Activated T-helper 1 cell treated with anti-CD3 and anti-CD28 coated beads, Interleukin-2, amount 50 U/mL, for 16 hours (primary cell): ENCODE measurements around the gene CEBPG.

Experiments
- DNase-seq, 2 donors: peaks; one replicate each; pipeline ENCODE4 v3.0.0-alpha.2; 2020; ENCODE audit warnings: low read depth in 1 of 2, low spot score in 1 of 2

The CEBPG gene

GRCh38 chr19:33373453-33374235 lies at the start of gene CEBPG:
Gene CEBPG, plus strand, starts transcription at chr19:33373709. Its CDS starts 5,531 bp downstream, at chr19:33379240.
- peak; percentile 89 to 94 for DNase-seq

GRCh38 chr19:33324628-33325027 lies 48.9 kb upstream of the CEBPG start:
- no peak for DNase-seq

- no peak for DNase-seq
Observed at GRCh38 chr19:33325920-33326319, 47.6 kb upstream of the CEBPG start.

GRCh38 chr19:33329060-33329459 lies 44.4 kb upstream of the CEBPG start:
- DNase-seq = no peak

DNA sequence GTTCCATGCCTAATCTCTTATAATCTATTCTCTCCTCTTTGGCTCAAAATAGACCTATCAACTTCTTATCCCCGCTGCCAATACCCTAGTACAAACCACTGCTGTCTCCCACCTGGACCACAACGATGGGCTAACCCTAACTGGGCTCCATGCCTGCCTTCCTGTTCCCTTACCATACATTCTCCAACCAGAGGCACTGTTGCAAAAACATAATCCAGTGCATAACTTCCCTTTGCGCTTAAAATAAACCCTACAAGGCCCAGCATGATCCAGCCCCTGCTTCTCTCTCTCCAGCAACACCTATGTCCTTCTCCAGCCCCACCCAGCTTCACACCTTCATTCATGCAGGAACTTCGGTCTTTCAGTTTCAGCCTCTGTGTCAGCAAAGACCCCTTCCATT lies 43.8 kb upstream of the CEBPG start:
- no peak for DNase-seq

- DNase-seq = no peak
Observed at GRCh38 chr19:33332248-33332647, 41.3 kb upstream of the CEBPG start.

- DNase-seq = no peak
Observed at GRCh38 chr19:33333151-33333550, 40.4 kb upstream of the CEBPG start.

GRCh38 chr19:33333642-33334041 lies 39.9 kb upstream of the CEBPG start:
- DNase-seq = no peak

- DNase-seq = no peak
Observed at GRCh38 chr19:33334271-33334670, 39.2 kb upstream of the CEBPG start.

GRCh38 chr19:33335446-33335845 lies 38.1 kb upstream of the CEBPG start:
- no peak for DNase-seq

DNA sequence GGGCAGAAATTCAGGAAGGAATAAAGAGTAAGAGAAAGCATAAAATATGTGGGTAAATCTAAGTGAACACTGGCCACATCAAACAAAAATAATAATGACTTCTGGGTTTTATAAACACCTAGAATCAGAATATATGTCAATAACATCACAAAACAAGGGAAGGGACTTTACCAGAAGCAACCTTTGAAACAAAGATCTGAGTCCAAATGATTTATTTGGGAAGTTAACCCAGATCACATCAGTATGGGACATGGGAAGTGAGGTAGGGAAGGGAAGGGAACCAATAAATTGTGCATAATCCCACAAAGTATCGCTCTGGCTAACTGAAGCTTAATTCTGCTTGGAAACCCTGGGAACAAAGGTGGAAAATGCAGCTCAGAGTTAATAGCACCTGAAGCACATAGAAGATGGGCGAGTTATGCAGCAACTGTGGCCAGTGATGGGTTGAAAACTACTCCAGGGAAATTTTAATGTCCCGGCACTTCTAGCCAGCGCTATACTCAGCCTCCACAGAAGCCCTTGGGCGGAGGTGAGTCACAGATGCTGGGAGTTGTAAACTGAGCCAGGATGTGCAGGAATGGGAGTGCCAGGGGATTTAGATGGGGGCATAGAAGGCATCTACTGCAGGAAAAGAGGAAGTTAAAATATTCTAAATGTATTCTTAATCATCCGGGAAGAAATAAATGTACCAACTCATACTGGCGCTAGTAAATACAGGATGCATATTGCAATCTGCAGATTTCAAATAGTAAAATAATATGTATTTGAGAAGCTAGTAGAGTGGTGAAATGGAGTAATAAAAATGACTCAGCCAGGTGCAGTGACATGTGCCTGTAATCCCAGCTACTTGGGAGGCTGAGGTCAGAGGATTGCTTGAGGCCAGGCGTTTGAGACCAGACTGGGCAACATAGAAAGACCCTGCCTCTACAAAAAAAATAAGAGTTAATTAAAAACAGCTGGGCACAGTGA lies 34.2 kb upstream of the CEBPG start:
- no peak for DNase-seq

DNA sequence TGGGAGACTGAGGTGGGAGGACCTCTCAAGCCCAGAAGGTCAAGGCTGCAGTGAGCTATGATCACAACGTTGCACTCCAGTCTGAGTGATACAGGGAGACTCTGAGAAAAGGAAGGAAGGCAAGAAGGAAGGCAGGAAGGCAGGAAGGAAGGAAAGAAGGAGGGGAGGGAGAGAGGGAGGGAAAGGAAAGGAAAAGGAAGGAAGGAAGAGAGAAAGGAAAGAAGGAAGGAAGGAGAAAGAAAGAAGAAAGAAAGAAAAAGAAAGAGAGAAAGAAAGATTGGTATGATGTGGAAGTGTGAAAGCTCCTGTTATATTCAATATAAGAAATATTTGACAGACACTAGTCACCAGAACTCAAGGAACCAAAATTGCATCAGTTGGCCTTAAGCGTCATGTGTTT lies 32.5 kb upstream of the CEBPG start:
- DNase-seq = no peak

GRCh38 chr19:33343301-33343700 lies 30.2 kb upstream of the CEBPG start:
- no peak for DNase-seq

DNA sequence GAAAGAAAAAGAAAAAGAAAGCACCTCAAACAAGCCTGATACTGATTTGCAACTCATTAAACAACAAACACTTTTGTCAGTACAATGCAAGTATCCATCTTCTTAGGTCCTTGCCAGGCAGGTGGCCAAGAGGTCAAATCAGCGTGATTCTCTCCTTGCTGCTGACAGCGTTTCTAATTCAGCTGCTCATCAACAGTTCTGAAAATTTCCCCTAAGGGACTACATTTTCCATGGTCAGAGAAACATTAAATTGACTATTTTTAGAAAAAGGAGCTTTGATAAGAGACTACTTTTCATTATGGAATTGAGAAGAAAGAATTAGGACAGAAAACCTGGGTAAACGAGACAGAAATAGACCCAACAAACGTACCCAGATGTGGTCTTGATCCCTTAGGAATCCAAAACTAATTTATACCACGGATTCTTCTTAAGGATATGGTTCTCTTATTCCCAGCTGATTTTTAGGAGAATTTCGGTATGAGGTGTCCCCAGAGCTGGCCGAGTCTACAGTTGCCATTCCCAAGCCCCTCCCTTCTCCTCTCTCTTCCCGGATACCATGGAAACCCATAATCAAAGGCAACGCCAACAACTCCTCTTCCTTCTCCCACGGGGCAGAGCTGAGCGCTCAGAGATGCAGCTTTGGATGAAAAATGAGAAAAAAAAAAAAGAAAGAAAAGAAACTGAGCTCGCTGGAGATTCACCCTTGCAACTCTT lies 29.5 kb upstream of the CEBPG start:
- DNase-seq = no peak

DNA sequence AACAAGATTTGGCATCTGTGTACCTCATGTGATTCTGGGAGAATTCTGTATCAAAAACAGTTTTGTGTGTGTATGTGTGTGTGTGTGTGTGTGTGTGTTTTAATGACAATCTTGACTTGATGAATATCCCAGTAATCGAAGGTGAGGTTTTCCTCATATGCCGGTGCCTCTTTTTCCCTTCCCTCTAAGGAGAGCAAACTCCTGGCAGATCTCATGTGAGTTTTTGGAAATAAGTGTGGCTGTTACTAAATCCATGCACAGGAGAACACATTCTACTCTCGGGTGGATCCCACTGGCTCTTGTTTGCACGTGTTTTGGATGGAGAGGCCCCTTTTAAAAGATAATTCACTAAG lies 29.0 kb upstream of the CEBPG start:
- no peak for DNase-seq

GRCh38 chr19:33345163-33345562 lies 28.3 kb upstream of the CEBPG start:
- no peak for DNase-seq

DNA sequence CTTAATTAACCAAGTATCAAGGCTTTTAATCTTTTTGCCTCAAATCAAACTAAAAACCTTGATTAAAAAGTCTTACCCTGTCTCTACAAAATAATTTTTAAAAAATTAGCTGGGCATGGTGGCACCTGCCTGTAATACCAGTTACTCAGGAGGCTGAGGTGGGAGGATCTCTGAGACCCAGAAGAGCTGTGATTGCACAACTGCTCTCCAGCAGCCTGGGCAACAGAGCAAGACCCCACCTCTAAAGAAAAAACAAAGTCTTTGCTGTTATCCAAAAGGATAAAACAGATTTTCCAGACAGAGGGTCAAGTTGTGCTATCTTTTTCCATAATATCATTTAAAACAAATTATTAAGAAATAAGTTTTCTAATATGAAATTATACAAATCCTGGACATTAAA lies 26.8 kb upstream of the CEBPG start:
- no peak for DNase-seq

DNA sequence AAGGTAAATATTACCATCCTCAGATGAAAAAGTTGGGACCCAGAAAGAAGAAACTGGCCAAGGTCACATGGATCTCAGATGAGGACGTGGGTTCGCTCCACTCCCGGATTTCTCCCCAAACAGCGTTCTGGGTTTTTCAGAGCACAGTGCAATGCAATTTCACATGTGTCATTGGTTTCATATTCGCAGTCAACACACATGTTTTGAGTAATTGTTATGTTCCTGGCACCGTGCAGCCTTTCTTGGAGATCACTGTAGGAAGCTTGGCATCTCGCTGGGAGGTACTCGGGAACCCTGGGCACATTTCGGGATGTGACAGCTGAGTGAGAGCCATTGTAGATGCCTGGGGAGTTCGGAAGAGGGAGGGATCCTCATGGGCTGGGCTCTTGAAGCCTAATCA lies 26.2 kb upstream of the CEBPG start:
- DNase-seq = no peak

- no peak for DNase-seq
Observed at GRCh38 chr19:33348301-33349010, 25.1 kb upstream of the CEBPG start.

DNA sequence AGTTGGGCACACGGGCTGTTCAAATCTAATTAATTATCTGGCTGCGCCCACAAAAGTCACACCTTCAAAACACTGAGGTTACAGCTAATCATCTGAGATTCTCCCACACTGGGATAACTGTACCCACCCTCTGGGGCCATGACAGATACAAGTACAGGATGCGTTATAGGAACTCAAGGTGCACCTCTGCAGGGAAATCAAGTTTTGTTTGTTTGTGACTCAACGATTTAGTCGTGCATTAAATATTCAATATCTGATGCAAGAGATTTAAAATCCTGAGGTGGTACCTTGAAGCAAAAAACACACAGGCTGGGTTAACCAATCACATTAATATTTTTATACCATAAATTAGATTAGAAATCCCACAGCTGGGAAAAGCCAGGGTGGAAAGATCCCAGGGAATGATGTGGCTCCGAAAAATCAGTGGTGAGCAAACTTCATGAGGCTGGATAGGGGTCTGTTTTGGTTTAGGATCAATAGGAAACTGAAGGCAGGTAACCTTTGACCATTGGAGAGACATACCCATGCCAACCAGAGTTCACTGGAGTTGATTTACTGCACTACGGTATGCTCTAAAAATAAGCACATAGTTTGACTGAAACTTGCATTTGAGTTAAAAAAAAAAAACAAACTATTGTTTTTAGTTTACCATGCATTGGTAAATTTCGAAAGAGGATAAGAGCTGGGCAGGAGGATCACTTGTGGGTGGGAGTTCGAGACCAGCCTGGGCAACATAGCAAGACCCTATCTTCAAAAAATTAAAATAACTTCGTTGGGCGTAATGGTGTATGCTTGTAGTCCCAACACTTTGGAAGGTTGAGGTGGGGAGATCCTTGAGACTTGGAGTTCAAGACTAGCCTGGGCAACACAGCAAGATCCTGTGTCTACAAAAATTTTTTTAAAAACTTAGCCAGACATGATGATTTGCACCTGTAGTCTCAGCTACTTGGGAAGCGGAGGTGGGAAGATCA lies 23.9 kb upstream of the CEBPG start:
- DNase-seq = no peak
